A549 (cell line): ENCODE results near the gene PPHLN1.

ENCODE experiments used
- ESRRA ChIP-seq: fragments of 150-350 bp; IDR thresholded peaks from 2 replicates; pipeline ENCODE4 v1.6.1; 2014; ENCODE audit warnings: mild to moderate bottlenecking, low read length, borderline replicate concordance
- POLR2A ChIP-seq: IDR thresholded peaks from 2 replicates; pipeline ENCODE4 v1.6.1; 2012; ENCODE audit warnings: mild to moderate bottlenecking, low read length
- SMC3 ChIP-seq: fragments of >200 bp; sonication (Bioruptor Twin); formaldehyde crosslinking; IDR thresholded peaks from 3 replicates; pipeline ENCODE4 v1.6.1; 2018; ENCODE audit warnings: inconsistent platforms
- TF ChIP-seq, protein P1 (sequence below): fragments of >200 bp; sonication (Bioruptor Twin); formaldehyde crosslinking; IDR thresholded peaks from 3 replicates; pipeline ENCODE4 v1.5.1; 2016

DNA sequence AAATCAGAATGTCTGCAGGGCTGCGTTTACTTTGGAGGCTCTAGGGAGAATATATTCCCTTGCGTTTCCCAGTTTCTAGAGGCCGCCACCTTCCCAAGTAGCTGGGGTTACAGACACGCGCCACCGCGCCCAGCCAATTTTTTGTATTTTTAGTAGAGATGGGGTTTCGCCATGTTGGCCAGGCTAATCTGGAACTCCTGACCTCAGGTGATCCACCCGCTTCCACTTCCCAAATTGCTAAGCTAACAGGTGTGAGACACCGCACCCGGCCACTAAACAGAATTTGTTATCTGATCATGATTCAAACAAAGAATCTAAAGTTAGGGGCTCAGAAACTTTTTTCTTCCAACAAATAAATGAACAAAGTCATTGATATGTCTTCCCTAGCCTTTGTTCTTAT, 114.6 kb downstream of the PPHLN1 start:
- TF ChIP-seq, protein P1, sequence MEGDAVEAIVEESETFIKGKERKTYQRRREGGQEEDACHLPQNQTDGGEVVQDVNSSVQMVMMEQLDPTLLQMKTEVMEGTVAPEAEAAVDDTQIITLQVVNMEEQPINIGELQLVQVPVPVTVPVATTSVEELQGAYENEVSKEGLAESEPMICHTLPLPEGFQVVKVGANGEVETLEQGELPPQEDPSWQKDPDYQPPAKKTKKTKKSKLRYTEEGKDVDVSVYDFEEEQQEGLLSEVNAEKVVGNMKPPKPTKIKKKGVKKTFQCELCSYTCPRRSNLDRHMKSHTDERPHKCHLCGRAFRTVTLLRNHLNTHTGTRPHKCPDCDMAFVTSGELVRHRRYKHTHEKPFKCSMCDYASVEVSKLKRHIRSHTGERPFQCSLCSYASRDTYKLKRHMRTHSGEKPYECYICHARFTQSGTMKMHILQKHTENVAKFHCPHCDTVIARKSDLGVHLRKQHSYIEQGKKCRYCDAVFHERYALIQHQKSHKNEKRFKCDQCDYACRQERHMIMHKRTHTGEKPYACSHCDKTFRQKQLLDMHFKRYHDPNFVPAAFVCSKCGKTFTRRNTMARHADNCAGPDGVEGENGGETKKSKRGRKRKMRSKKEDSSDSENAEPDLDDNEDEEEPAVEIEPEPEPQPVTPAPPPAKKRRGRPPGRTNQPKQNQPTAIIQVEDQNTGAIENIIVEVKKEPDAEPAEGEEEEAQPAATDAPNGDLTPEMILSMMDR = no peak
- TF ChIP-seq ESRRA = no peak
- TF ChIP-seq SMC3 = no peak
- TF ChIP-seq POLR2A = no peak
